HepG2 (cell line): ENCODE data around the gene KIF13A. TPM values are rescaled to one million over a fixed set of nuclear protein-coding genes. Genes with fewer than 3 reads are reported as not detected.

ENCODE experiments used
- ATAC-seq: fragments of 200-7000 bp; cut with Tn5 transposase; 3 replicates; pipeline ENCODE4 v1.9.1; 2020; ENCODE audit warnings: mild to moderate bottlenecking, moderate library complexity
- BruUV-seq: library from RNA; stranded (reverse); fragments of 400-500 nt; replicated peaks from 2 replicates; lab custom pipeline; 2021; lab: Mats Ljungman, UMichigan
- CTCF ChIA-PET: fragments of 300-600 bp; formaldehyde crosslinking; extraction: SDS; loops from one replicate; lab custom pipeline; 2021; ENCODE audit warnings: low total read pairs, inconsistent platforms, low intra/inter-chr PET ratio; lab: Yijun Ruan, JAX
- POLR2A ChIA-PET: fragments of 350-600 bp; sonication (Branson Sonifier 250); formaldehyde crosslinking; loops from one replicate; lab custom pipeline; 2020; ENCODE audit warnings: antibody characterized with exemption, inconsistent platforms; lab: Yijun Ruan, JAX
- DNase-seq: peaks from one replicate; pipeline ENCODE4 v3.0.0-alpha.2; 2015; ENCODE audit warnings: low spot score
- FAIRE-seq: peaks from 3 replicates; lab custom pipeline; 2011; peaks lifted over from hg19 to GRCh38; lab: Jason Lieb, UNC
- H2AFZ ChIP-seq: one replicate; pipeline ENCODE4 v1.6.1; 2011; ENCODE audit warnings: low read length, inconsistent platforms
- H3K27ac ChIP-seq: fragments of 300-600 bp; 3 replicates; pipeline ENCODE4 v1.8.0; 2011; ENCODE audit warnings: mixed run types, mild to moderate bottlenecking, mixed read lengths, low read length, inconsistent platforms; ENCODE audit not compliant: insufficient read depth; ENCODE audit errors: extremely low read length
- H3K27me3 ChIP-seq, 2 experiments: fragments of 200-600 bp in 1 of 2; 2 replicates in 1 of 2; 3 replicates in 1 of 2; pipeline versions ENCODE4 v1.6.0 to v1.8.0; 2011; ENCODE audit warnings: low read length in 2 of 2, mild to moderate bottlenecking in 2 of 2, moderate library complexity in 2 of 2, inconsistent platforms in 1 of 2; ENCODE audit not compliant: insufficient read depth in 2 of 2, control insufficient read depth in 1 of 2
- H3K36me3 ChIP-seq, 2 experiments: fragments of 200-600 bp in 1 of 2; replicated peaks in 1 of 2; 2 replicates in 1 of 2; 3 replicates in 1 of 2; pipeline versions ENCODE4 v1.5.1 to v1.8.0; 2011; ENCODE audit warnings: low read length in 2 of 2, inconsistent platforms in 1 of 2; ENCODE audit not compliant: insufficient read depth in 2 of 2, control insufficient read depth in 1 of 2
- H3K4me1 ChIP-seq: 2 replicates; pipeline ENCODE4 v1.5.1; 2012; ENCODE audit warnings: low read length, inconsistent platforms; ENCODE audit not compliant: insufficient read depth
- H3K4me2 ChIP-seq: 2 replicates; pipeline ENCODE4 v1.6.0; 2011; ENCODE audit warnings: low read depth, low read length, inconsistent platforms
- H3K4me3 ChIP-seq, 3 experiments: fragments of 200-600 bp in 1 of 3; sonication (generic), shearing (Covaris generic) in 1 of 3; replicated peaks in 1 of 3; 2 replicates each; pipeline ENCODE4 v1.5.1; 2011 to 2016; ENCODE audit warnings: low read length in 3 of 3, inconsistent platforms in 2 of 3, low read depth in 2 of 3, mild to moderate bottlenecking in 2 of 3, control low read depth in 1 of 3, mixed read lengths in 1 of 3; ENCODE audit not compliant: insufficient read depth in 1 of 3
- H3K79me2 ChIP-seq: one replicate; pipeline ENCODE4 v1.6.1; 2011; ENCODE audit warnings: low read length, inconsistent platforms; ENCODE audit not compliant: insufficient read depth
- H3K9ac ChIP-seq: 2 replicates; pipeline ENCODE4 v1.6.0; 2011; ENCODE audit warnings: mild to moderate bottlenecking, low read depth, low read length, inconsistent platforms; ENCODE audit not compliant: insufficient read depth
- H3K9me3 ChIP-seq: 2 replicates; pipeline ENCODE4 v1.5.1; 2012; ENCODE audit warnings: mild to moderate bottlenecking, low read length
- H4K20me1 ChIP-seq: 2 replicates; pipeline ENCODE4 v1.6.0; 2011; ENCODE audit warnings: inconsistent platforms, mild to moderate bottlenecking, low read length, moderate library complexity; ENCODE audit not compliant: insufficient read depth
- ASH2L ChIP-seq: fragments of 300-600, 200-600 bp; sonication (generic); IDR thresholded peaks from 2 replicates; pipeline ENCODE4 v1.7.0; 2017; ENCODE audit warnings: low read depth, mild to moderate bottlenecking, moderate library complexity, mixed read lengths, low read length; ENCODE audit not compliant: insufficient read length
- MED8 ChIP-seq: sonication (generic); formaldehyde crosslinking; IDR thresholded peaks from 2 replicates; pipeline ENCODE4 v1.8.1; 2023; ENCODE audit warnings: mild to moderate bottlenecking, missing genetic modification reagents; ENCODE audit not compliant: insufficient replicate concordance
- PAWR ChIP-seq: sonication (generic); formaldehyde crosslinking; IDR thresholded peaks from 2 replicates; pipeline ENCODE4 v1.4.0; 2020; ENCODE audit warnings: missing genetic modification reagents, mild to moderate bottlenecking, borderline replicate concordance
- TP53 ChIP-seq: sonication (generic); formaldehyde crosslinking; conservative IDR thresholded peaks from 2 replicates; pipeline ENCODE4 v1.4.0; 2020; ENCODE audit warnings: missing genetic modification reagents
- ZMAT3 ChIP-seq: sonication (generic); formaldehyde crosslinking; conservative IDR thresholded peaks from 2 replicates; pipeline ENCODE4 v1.7.0; 2021; ENCODE audit warnings: missing genetic modification reagents
- ZNF562 ChIP-seq: sonication (generic); formaldehyde crosslinking; IDR thresholded peaks from 2 replicates; pipeline ENCODE4 v1.8.0; 2022; ENCODE audit warnings: missing genetic modification reagents, borderline replicate concordance
- WGBS: methylation state at CpG from one replicate; pipeline ENCODE4 v1.1.6; 2017; ENCODE audit warnings: low lambda C conversion rate; 5-methylcytosine and 5-hydroxymethylcytosine counted together
- in situ Hi-C: cut with HindIII; loops from 2 replicates; pipeline ENCODE4 v1.10.0; 2017; ENCODE audit warnings: low pct_unique_long_range_greater_than_20kb; ENCODE audit not compliant: extremely low pct_ligation_motif_present
- intact Hi-C: fragments of 100-400 bp; cut with micrococcal nuclease; formaldehyde crosslinking; loops from one replicate; pipeline ENCODE4 v1.10.0; 2022; ENCODE audit not compliant: unreplicated experiment
- polyA plus RNA-seq, 8 experiments: library from polyadenylated mRNA; depleted of rRNA in 3 of 8; stranded (reverse) in 7 of 8; unstranded in 1 of 8; fragments of >200 nt; fragmentation: Illumina TruSeq in 4 of 8; extraction: Trizol in 4 of 8; gene quantifications; 2 replicates each; pipeline versions ENCODE4 v1.2.1 to v1.2.3, GENCODE V29; 2011 to 2016; ENCODE audit warnings: low read depth in 4 of 8, missing spikeins in 1 of 8, mixed read lengths in 1 of 8; ENCODE audit not compliant: insufficient read depth in 1 of 8
- total RNA-seq, 5 experiments: library from RNA; depleted of rRNA; stranded (reverse); fragments of >200 nt; fragmentation: Illumina TruSeq; extraction: Trizol; gene quantifications; 2 replicates each; pipeline ENCODE4 v1.2.3, GENCODE V29; 2016; ENCODE audit warnings: low read depth in 1 of 5
- TF ChIP-seq, protein P1 (sequence below): IDR thresholded peaks from 2 replicates; pipeline ENCODE4 v1.6.1; 2016; ENCODE audit warnings: low read depth, control low read depth
- TF ChIP-seq, protein P2 (sequence below): sonication (generic); formaldehyde crosslinking; IDR thresholded peaks from 2 replicates; pipeline ENCODE4 v1.5.1; 2020; ENCODE audit warnings: mild to moderate bottlenecking, missing genetic modification reagents, borderline replicate concordance
- TF ChIP-seq, protein P3 (sequence below): IDR thresholded peaks from 2 replicates; pipeline ENCODE4 v1.6.1; 2016; ENCODE audit warnings: low read depth

KIF13A gene
- total and polyA plus RNA-seq, 2 of the 13 experiments (the other 11 are each of a cell fraction or from before 2014, with no cell fraction given) = 21.1 to 37.2 TPM

GRCh38 chr6:17886891-17887290 lies 100.5 kb downstream of the KIF13A start (continued):
- TF ChIP-seq, protein P1, sequence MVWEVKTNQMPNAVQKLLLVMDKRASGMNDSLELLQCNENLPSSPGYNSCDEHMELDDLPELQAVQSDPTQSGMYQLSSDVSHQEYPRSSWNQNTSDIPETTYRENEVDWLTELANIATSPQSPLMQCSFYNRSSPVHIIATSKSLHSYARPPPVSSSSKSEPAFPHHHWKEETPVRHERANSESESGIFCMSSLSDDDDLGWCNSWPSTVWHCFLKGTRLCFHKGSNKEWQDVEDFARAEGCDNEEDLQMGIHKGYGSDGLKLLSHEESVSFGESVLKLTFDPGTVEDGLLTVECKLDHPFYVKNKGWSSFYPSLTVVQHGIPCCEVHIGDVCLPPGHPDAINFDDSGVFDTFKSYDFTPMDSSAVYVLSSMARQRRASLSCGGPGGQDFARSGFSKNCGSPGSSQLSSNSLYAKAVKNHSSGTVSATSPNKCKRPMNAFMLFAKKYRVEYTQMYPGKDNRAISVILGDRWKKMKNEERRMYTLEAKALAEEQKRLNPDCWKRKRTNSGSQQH (CRISPR knock-in tag) = no peak
- TF ChIP-seq TP53 (CRISPR knock-in tag) = no peak
- TF ChIP-seq PAWR = no peak
- no peak for TF ChIP-seq ZNF562 (CRISPR knock-in tag)
- TF ChIP-seq ZMAT3 (CRISPR knock-in tag) = no peak
- no peak for TF ChIP-seq ASH2L

DNA sequence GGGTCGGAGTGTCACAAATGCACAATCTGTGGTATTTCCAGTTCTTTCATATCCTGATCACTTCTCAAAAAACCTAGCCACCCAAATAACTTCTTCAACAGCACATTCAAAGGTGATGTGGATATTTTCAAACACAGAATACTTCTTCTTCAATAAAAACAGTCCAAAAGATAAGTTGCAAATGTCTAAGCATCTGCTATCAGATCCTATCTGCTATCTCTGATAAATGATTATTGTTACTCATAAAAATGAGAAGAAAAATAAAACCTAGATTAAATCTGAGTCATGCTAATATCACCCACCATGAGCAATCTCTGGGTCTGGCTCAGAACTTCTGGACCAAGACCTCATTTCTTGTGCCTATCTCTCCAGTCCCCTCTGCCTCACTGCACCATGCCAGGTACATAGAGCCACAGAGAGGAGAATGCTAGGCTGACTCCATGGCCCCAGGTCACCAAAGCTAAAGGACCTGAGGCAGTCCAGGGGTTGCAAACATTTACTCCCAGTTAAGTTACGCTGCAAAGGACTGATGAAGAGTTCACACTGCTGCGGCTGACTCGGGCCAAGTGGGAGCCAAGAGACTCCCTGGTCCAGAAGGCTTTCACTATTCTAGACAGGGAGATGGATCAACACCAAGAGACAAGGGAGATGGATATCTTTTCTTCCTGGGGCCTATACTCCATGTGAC lies 101.4 kb downstream of the KIF13A start:
- no peak overlapping the region for H3K4me3 ChIP-seq
- no peaks in the 10 kb centered on the region for H3K27me3 ChIP-seq
- DNase-seq = no peak
- H3K4me2 ChIP-seq = no peak overlapping the region
- TF ChIP-seq, protein P2, sequence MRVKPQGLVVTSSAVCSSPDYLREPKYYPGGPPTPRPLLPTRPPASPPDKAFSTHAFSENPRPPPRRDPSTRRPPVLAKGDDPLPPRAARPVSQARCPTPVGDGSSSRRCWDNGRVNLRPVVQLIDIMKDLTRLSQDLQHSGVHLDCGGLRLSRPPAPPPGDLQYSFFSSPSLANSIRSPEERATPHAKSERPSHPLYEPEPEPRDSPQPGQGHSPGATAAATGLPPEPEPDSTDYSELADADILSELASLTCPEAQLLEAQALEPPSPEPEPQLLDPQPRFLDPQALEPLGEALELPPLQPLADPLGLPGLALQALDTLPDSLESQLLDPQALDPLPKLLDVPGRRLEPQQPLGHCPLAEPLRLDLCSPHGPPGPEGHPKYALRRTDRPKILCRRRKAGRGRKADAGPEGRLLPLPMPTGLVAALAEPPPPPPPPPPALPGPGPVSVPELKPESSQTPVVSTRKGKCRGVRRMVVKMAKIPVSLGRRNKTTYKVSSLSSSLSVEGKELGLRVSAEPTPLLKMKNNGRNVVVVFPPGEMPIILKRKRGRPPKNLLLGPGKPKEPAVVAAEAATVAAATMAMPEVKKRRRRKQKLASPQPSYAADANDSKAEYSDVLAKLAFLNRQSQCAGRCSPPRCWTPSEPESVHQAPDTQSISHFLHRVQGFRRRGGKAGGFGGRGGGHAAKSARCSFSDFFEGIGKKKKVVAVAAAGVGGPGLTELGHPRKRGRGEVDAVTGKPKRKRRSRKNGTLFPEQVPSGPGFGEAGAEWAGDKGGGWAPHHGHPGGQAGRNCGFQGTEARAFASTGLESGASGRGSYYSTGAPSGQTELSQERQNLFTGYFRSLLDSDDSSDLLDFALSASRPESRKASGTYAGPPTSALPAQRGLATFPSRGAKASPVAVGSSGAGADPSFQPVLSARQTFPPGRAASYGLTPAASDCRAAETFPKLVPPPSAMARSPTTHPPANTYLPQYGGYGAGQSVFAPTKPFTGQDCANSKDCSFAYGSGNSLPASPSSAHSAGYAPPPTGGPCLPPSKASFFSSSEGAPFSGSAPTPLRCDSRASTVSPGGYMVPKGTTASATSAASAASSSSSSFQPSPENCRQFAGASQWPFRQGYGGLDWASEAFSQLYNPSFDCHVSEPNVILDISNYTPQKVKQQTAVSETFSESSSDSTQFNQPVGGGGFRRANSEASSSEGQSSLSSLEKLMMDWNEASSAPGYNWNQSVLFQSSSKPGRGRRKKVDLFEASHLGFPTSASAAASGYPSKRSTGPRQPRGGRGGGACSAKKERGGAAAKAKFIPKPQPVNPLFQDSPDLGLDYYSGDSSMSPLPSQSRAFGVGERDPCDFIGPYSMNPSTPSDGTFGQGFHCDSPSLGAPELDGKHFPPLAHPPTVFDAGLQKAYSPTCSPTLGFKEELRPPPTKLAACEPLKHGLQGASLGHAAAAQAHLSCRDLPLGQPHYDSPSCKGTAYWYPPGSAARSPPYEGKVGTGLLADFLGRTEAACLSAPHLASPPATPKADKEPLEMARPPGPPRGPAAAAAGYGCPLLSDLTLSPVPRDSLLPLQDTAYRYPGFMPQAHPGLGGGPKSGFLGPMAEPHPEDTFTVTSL = no peak
- TF ChIP-seq MED8 (CRISPR knock-in tag) = no peak
- TF ChIP-seq, protein P3, sequence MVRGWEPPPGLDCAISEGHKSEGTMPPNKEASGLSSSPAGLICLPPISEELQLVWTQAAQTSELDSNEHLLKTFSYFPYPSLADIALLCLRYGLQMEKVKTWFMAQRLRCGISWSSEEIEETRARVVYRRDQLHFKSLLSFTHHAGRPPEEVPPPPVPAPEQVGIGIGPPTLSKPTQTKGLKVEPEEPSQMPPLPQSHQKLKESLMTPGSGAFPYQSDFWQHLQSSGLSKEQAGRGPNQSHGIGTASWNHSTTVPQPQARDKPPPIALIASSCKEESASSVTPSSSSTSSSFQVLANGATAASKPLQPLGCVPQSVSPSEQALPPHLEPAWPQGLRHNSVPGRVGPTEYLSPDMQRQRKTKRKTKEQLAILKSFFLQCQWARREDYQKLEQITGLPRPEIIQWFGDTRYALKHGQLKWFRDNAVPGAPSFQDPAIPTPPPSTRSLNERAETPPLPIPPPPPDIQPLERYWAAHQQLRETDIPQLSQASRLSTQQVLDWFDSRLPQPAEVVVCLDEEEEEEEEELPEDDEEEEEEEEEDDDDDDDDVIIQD (CRISPR knock-in tag) = no peak
- ATAC-seq = no peak
- no peak overlapping the region for H2AFZ ChIP-seq
- intact Hi-C loops (no loop called here), in situ Hi-C loops (no loop called here)
- H3K9me3 ChIP-seq = no peaks in the 10 kb centered on the region
- peaks cover 9% of the 10 kb centered on the region for H3K4me1 ChIP-seq
- no peak overlapping the region for H3K27ac ChIP-seq
- ChIA-PET CTCF (no interaction called here), POLR2A (no interaction called here)
- BruUV-seq = no TSS peak
- WGBS = over 99% methylated on average over 4 of the region's 4 CpGs
- H3K36me3 ChIP-seq = no peaks in the 10 kb centered on the region; a peak in 1 of 5 replicates
- no peak overlapping the region for H3K9ac ChIP-seq
- FAIRE-seq = no peak
- H4K20me1 ChIP-seq = no peaks in the 10 kb centered on the region
- no peaks in the 10 kb centered on the region for H3K79me2 ChIP-seq
